GM18867 (cell line): ENCODE measurements around the gene SVOP.
"Not testable (repeated sequence)": the region's sequence is repeated elsewhere in the genome, so short reads cannot be mapped to it uniquely, and the experiment has no call there.

Experiments
- ATAC-seq: cut with Tn5 transposase; IDR thresholded peaks from one replicate; pipeline ENCODE4 v1.9.1; 2021; ENCODE audit warnings: mild to moderate bottlenecking, moderate library complexity; ENCODE audit not compliant: unreplicated experiment

SVOP gene

GRCh38 chr12:108896336-108896735 lies 124.5 kb downstream of the SVOP start:
- ATAC-seq, result no peak

DNA sequence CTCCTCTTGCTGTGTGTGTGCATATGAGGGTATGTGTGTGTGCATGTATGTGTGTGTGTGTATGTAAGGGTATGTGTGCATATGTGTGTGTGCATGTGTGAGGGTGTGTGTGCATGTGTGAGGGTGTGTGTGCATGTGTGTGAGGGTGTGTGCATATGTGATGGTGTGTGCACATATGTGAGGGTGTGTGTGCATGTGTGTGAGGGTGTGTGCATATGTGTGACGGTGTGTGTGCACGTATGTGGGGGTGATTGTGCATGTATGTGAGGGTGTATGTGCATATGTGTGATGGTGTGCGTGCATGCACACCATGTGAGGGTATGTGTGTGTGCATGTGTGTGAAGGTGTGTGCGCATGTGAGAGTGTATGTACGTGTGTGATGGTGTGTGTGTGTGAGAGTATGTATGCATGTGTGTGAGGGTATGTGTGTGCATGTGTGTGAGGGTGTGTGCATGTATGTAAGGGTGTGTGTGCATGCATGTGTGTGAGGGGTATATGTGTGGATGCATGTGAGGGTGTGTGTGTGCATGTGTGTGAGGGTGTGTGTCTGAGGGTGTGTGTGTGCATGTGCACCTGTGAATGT lies 125.6 kb downstream of the SVOP start:
- ATAC-seq, result no peak

- no peak for ATAC-seq
Observed at GRCh38 chr12:108890208-108890607, 130.7 kb downstream of the SVOP start.

- ATAC-seq, result no peak
Observed at GRCh38 chr12:108888031-108888430, 132.8 kb downstream of the SVOP start.

GRCh38 chr12:108886873-108887629 lies 133.8 kb downstream of the SVOP start:
- no peak for ATAC-seq

DNA sequence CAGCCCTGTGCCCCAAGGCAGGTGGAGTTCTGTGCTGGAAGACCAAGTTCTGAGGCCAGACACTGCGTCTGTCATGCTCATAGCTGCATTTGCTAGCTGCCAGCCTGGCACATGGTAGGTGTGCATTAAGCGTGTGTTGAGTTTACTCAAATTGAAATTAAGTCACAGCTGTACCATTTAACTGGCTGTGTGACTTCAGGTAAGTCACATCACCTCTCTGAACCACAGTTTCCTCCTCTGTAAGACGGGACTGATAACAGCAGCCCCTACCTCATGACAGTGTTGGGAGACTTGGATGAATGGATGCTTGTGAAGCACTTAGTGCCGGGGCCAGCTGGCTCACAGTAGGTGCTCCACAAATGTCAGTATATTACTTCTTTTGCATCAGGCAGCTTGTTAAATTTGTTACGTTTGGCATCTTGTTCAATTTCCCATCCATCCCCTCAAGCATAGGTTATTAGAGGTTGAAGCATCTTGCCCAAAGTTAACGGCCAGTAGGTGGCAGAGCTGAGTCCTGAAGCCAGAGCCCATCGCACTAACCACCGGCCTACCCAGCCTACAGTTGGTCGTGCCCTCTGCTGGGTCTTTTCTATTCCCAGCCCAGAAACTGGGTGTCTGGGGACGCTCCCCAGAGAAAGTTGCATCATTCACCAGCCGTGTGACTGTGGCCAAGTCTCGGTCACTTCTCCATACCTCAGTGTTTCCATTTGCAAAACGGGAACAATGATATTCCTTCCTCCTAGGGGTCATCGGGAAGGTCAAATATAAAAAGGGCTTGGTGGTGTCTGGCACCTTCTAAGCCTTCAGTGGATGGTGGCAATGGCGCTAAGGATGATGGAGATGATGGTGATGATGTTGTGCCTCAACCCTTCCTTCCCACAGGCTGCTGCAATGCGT lies 136.5 kb downstream of the SVOP start:
- no peak for ATAC-seq

DNA sequence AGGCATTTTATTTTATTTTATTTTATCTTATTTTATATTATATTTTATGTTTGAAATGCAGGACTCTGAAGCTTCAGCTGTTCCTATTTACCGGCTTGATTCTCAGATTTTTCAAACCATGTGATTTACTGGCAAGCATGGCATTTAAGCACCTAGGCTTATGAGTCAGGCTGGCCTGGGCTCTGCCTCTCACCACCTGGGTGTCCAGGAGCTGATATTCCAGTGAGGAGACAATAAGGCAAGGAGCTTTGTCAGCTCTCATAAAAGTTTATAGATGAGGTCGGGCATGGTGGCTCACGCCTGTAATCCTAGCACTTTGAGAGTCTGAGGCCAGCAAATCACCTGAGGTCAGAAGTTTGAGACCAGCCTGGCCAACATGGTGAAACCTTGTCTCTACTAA lies 138.9 kb downstream of the SVOP start:
- ATAC-seq, result no peak

DNA sequence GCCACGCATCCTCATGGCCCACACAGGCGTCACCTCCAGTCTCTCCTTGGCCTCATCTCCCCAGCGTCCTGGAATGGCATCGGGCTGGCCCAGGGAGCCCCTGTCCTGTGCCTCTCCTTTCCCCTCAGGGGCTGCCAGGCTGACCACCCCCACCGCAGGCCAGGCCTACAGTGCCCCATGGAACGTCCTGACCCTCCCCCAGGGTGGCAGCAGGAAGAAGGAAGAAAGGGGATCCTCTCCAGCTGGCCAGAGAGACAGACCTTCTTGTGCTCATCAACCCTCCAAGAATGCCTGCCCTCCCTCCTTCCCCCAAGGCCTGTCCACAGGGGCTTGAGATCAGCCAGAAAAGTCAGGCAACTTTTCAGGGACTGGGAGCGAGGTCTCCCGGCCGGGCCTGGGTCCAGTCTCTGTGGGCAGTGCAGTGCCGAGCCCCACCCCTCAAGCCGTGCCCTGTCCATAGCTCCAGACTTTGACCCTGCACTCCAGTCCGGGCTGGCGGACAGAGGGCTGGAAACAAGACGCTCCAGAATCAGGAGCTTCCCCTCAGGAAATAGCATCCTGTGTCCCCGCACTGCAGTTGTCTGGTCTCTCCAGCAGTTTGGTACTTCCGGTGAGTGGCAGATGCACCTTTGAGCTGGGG lies 141.1 kb downstream of the SVOP start, which contains the start of gene DAO:
TSS of gene DAO (plus strand) at position 478 of the 640 bp plus-strand sequence. CDS start 4,915 bp downstream, outside the sequence.
- no peak for ATAC-seq

- no peak for ATAC-seq
Observed at GRCh38 chr12:108876550-108876949, 144.3 kb downstream of the SVOP start.

DNA sequence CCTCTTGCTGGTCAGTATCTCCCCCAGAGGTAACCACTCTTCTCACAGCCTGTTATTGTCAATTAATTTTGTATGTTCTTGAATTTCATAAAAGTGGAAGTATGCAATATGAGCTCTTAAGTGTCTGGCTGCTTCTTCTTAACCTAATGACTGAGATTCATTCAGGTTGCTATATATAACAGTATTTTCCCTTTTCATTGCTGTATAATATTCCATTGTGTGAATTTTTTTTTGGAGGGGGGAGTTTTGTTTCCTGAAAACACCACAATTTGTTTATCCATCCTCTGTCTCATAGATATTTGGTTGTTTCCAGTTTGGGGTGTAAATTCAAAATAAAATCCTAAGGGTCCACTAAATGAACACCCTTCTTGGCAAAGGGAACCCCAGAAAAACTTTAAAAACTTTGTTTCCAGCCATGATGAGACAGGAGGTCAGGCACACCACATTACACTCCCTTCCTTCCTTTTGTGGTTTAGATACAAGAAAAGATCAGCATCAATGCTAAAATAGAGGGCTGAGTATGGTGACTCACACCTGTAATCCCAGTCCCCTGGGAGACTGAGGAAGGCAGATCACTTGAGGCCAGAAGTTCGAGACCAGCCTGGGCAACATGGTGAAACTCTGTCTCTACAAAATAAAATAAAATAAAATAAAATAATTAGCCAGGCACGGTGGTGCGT lies 145.0 kb downstream of the SVOP start:
- no peak for ATAC-seq

- ATAC-seq, result no peak
Observed at GRCh38 chr12:108875280-108875679, 145.6 kb downstream of the SVOP start.

DNA sequence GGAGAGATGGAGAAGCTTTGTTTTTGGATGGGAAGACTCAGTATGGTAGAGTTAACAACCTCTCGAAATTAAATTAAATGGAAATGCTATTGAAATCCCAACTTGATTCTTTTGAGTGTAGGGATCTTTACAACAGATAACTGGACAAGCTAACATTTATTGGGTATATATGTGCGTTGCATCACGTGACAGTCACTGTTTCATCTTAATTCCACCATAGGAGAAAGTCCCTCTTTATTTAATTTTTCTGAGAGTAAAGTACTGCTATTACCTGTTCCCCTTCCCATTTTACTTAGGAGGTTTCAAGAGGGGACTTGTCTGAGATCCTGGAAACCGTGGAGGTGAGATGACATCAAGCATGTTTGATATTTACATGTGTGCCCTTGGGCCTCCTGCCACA lies 152.1 kb downstream of the SVOP start:
- ATAC-seq, result no peak

DNA sequence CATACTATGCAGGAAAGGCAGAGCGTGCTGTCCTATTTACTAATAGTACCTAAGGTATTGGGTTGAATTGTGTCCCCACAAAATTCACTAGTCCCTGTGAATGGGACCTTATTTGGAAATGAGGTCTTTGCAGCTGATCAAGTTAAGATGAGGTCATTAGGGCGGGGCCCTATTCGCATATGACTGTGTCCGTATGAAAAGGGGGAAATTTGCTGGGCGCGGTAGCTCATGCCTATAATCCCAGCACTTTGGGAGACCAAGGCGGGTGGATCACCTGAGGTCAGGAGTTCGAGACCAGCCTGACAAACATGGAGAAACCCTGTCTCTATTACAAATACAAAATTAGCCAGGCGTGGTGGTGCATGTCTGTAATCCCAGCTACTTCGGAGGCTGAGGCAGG lies 154.8 kb downstream of the SVOP start:
- not testable (repeated sequence) for ATAC-seq

DNA sequence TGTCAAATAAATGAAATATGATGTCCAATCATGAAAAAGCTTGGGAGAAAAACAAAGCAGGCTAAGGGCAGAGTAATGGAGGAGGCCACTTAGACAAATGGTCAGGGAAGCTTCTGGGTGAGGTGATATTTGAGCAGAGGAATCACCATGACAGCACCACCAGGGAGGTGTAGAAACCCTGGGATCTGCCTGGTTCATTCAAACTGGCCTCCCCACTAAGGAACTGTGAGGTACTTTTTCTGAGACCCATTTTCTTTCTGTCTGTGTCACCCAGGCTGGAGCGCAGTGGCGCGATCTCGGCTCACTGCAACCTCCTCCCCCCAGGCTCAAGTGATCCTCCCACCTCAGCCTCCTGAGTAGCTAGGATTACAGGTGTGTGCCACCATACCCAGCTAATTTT lies 155.7 kb downstream of the SVOP start:
- ATAC-seq, result no peak

- ATAC-seq, result no peak
Observed at GRCh38 chr12:108862588-108862959, 158.3 kb downstream of the SVOP start.

GRCh38 chr12:108861878-108862587 lies 158.8 kb downstream of the SVOP start:
- no peak for ATAC-seq

DNA sequence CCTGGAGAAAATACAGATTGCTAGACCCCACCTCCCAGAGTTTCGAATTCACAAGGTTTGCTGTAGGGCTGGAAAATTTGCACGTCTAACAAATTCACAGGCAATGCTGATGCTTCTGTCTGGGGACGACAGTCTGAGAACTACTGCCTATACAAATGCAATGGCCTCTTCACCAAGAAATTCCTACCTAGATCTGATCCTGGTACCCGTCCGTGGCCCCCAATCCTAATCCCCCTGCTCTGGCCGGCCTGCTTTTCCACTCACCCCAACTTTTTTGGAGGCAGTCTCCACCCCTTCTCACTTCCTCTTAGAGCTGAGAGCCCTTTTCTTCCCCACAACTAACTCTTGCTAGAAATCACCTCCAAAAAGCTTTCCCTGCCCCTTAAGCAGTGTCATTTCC lies 160.4 kb downstream of the SVOP start:
- no peak for ATAC-seq

- no peak for ATAC-seq
Observed at GRCh38 chr12:108859923-108860291, 161.0 kb downstream of the SVOP start.

- ATAC-seq, result not testable (repeated sequence)
Observed at GRCh38 chr12:108859141-108859922, 161.5 kb downstream of the SVOP start.
